ENCODE results near the gene ATP2B1.

DNA sequence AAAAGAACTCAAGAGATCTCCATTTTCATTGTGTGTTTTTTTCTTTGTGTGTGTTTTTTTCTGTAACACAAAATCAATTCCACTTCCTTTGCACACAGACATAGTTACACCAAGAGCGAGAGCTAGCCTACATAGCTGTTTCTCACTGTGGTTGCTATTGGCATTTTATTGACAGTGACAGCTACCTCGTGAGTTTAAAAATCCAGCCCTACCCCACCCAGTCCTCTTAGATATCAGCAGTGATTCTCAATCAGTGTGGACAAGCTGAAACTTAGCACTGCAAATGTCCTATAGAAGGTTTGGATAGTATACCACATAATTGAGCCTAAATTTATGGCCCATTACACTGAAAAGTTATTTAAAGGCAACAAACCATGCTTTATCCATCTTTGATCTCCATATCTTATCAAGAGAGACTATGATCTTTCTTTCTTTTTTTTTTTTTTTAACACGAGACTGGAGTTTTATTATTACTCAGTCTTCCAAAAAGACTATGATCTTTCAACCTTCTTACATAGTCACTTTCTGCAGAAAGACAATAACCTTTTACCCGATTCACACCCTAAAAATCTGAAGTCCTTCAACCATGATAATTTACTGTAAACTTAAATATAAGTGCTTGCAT, 46.8 kb downstream of the ATP2B1 start:
- TF ChIP-seq POLR2A (IDR thresholded peaks at IDR 0.05): no peak
- TF ChIP-seq, protein P1, sequence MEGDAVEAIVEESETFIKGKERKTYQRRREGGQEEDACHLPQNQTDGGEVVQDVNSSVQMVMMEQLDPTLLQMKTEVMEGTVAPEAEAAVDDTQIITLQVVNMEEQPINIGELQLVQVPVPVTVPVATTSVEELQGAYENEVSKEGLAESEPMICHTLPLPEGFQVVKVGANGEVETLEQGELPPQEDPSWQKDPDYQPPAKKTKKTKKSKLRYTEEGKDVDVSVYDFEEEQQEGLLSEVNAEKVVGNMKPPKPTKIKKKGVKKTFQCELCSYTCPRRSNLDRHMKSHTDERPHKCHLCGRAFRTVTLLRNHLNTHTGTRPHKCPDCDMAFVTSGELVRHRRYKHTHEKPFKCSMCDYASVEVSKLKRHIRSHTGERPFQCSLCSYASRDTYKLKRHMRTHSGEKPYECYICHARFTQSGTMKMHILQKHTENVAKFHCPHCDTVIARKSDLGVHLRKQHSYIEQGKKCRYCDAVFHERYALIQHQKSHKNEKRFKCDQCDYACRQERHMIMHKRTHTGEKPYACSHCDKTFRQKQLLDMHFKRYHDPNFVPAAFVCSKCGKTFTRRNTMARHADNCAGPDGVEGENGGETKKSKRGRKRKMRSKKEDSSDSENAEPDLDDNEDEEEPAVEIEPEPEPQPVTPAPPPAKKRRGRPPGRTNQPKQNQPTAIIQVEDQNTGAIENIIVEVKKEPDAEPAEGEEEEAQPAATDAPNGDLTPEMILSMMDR (IDR thresholded peaks at IDR 0.05): no peak
